Activated T-cell treated with anti-CD3 and anti-CD28 coated beads for 1 hour (primary cell): ENCODE data around the gene TRIM7.
"Not testable (repeated sequence)": the region's sequence is repeated elsewhere in the genome, so short reads cannot be mapped to it uniquely, and the experiment has no call there.

Experiments used
- DNase-seq: peaks from one replicate; pipeline ENCODE4 v3.0.0-alpha.2; 2020; ENCODE audit warnings: low read depth

The TRIM7 gene

DNA sequence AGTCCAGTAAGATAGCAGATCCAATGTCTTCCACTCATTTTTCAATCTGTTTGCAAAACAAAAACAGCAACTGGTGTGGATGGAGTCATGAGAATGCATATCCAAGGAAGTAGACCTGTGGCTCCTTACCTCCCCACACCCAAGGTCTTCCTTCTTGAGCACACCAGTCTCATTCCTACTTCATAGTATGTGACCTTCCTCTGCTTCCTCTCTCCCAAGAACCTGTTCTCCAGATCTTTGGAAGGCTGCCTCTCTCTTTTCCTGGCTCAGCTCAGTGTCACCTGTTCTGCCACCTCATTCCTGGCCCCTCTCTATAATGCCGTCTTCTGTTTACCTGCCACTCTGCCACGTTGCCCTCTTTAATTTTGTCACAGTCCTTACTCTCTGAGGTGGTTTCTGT is 7.9 kb upstream of the TRIM7 start:
- DNase-seq = no peak

DNA sequence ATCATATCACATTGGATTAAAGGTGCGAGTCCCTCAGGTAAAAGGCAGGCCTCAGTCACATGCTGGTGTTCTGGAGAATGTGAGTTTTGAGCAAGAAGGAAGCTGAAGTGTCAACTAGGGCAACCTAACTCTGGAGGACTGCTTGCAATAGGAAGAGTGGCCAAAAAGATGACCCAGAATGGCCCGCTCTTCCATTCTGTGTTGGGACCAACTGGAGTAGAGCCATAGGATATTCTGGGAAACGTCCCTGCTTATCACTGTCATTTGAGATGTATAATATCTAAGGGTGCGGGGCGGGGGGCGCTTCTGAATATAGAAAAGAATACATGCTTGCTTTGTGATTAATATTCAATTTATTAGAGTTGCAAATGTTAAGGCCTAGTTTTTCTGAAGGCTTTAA is 7.1 kb upstream of the TRIM7 start:
- DNase-seq = no peak

DNA sequence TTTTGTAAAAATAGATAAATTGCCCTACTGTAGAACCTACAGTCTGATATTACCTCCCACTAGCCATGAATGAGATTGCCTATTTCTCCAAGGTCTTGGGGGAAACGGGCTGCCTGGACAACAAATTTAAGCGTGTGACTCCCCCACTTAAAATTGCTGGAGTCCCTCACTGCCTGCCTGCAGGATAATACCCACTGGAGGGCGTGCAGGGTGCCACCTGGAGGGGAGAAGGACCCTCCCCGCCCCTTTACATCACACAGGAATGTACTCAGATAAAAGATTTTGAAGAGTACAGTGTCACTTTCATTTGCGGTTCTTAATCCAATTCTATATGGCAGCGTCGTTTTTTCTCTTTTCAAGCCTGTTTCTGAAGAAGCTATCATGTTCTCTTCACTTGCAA is 6.2 kb upstream of the TRIM7 start:
- no peak for DNase-seq

DNA sequence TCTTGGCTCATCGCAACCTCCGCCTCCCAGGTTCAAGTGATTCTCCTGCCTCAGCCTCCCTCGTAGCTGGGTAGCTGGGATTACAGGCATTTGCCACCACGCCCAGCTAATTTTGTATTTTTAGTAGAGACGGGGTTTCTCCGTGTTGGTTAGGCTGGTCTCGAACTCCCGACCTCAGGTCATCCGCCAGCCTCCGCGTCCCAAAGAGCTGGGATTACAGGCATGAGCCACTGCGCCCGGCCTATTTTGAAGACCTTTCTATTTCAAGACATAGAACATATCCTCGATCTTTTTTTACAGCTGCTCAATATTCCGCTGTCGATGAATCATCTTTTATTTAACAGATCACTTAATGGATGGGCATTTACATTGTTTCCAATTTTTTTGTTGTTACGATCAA is 5.7 kb upstream of the TRIM7 start:
- not testable (repeated sequence) for DNase-seq

DNA sequence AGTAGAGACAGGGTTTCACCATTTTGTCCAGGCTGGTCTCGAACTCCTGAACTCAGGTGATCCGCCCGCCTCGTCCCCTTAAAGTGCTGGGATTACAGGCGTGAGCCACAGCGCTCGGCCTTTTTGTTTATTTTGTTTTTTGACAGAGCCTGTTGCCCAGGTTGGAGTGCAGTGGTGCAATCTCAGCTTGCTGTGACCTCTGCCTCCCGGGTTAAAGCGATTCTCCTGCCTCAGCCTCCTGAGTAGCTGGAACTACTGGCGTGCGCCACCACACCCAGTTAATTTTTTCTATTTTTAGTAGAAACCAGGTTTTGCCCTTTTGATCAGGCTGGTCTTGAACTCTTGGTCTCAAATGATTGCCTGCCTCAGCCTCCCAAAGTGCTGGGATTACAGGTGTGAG is 5.2 kb upstream of the TRIM7 start:
- not testable (repeated sequence) for DNase-seq

DNA sequence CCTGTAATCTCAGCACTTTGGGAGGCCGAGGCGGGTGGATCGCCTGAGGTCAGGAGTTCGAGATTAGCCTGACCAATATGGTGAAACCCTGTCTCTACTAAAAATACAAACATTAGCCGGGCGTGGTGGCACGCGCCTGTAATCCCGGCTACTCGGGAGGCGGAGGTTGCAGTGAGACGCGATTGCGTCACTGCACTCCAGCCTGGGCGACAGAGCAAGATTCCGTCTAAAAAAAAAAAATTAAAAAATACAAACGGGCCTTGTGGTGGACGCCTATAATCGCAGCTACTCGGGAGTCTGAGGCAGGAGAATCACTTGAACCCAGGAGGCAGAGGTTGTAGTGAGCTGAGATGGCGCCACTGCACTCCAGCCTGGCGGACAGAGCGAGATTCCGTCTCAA is 4.0 kb upstream of the TRIM7 start:
- not testable (repeated sequence) for DNase-seq

DNA sequence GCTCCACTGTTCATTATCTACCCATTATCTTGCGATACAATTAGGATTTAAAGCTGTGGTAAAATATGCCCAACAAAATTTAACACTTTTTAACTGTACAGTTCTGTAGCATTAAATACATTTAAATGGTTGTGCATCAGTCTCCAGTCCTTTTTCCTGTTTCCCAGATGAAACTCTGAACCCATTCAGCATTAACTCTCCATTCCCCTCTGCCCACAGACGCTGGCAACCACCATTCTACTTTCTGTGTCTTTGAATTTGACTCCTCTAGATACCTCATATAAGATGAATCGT is 2.9 kb upstream of the TRIM7 start:
- DNase-seq = no peak

DNA sequence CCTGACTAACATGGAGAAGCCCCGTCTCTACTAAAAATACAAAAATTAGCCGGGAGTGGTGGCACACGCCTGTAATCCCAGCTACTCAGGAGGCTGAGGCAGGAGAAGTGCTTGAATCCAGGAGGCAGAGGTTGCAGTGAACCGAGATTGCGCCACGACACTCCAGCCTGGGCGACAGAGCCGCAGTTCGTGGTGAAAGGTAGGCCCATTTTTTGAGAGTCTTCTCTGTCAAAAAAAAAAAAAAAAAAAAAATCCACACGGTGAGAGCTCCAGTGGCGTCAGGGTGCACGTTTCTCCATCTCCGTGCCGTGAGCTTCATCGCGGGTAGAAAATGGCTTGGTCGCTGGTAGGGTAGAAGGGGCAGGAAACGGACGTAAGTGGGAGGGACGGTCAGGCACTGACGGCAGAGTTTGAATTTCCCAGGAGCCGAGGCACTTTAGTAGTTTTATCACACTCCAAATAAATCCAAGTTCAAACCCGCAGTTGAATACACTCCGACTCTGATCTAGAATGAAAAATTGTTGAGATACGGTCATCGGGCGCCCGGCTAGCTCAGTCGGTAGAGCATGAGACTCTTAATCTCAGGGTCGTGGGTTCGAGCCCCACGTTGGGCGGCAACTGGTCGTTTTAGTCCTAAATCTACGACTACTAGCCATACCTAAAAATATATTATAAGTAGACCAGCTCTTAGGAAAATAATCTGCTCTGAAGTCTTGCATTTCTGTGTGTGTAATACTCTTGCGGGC is 2.4 kb upstream of the TRIM7 start:
- DNase-seq = peak; percentile 64

DNA sequence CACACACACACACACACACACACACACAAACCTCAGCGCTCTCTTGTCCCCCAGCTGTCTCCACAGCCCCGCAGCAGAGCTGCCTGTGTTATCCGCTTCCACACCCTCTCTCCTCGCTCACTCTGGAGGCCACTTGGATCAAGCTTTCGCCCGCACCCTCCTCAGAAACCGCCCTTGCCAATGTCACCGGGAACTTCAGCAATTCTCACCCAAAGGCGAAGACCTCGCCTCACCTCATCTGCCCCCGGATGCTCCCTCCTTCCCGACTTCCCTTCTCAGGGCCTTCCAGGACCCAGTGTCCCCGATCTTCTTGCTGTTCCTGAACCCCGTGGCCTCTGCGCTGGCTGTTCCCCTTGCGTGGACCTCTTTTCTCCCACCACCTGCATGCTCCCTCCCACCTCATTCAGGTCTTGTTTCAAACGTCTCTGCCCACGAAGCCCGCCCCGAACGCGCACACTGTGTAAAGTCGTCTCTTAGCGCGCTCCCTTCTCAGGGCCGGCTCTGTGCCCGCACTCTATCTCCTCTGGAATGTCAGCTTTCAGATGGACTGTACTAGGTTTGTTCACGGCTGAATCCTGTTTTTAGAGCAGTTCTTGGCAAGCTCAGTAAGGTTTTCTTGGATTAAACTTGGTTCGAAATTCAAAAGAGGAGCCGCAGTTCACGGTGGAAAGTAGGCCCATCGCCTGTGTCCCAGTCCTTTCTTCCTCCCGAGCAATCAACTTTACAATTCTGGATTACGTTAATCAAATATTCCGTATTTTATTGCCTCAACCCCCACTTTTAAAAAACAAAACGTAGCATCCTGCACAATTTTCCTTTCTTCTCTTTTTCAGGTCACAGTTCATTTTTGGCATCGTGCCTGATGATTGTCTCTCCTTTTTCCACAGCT is 1.0 kb upstream of the TRIM7 start:
- no peak for DNase-seq

DNA sequence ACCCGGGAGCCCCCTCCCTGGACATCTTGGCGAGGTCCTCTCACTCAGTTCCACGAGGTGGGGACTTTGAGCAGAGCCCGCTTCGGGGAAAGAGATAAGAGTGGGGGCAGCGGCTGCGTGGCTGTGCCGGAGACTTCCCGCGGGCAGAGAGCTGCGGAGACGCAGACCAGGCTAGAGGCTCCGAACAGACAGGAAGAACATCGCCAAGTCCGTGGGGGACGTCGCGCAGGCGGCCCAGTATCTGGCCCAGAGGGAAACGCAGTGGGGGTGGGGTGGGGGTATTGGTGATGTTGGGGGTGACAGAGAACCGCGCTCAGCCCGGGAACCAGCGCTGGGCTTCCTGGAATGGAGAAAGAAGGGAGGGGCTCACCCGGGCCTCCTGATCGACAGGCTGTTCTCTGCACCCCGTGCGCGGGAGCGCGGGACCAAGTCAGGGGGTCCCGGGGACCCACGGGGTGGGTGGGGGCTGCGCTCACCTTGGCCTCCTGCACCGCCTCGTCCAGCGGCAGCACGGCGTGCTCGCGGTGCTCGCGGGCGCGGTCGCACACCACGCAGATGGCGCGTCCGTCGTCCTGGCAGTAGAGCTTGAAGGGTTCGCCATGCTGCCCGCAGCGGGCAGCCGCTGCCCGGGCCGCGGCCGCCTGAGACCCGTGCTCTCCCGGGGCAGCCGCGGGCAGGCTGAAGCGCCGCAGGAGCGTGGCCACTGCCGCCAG is 727 bp downstream of the TRIM7 start:
- no peak for DNase-seq

DNA sequence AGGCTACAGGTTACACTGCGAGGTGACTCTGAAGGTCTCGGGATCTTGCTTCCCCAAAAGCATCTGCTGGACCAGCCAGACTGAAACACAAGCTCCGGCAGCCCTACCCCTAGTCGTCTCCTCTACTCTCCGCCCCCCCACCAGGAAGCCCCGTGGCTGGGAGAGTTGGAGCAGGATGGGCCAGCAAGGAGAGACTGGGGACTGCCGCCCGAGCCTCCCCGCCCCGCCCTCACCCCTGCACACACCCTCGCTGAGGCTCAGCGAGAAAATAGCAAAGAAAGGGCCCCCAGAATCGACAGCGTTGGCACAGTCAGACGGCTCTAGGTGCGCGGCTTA is 1.3 kb downstream of the TRIM7 start:
- no peak for DNase-seq

DNA sequence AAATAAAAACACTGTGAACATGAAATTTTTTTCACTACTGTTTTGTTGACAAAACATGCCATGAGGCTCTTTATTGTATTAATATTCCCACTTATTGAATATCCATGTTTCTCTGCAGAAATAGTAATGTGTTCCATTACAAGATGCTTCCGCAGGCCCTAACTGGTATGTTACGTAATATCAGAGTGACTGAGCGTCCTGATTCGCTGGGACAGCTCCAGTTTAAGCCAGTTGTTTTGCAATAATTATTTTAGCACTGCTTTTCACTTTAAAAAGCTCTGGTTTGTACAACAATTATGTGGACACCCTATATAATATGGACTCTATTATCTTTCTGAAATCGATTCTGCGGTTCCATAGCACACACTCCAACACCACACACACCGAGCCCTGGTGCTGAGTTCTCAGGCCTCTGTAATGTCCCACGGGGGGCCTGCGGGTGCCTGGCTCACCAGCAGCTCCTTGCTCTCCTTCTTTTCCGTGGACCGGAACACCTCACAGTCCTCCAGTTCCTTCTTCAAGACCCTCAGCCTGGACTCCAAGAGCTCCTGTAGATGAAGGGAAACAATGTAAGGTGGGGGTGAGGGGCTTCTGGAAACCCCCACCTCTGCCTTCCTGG is 1.8 kb downstream of the TRIM7 start:
- DNase-seq = no peak

DNA sequence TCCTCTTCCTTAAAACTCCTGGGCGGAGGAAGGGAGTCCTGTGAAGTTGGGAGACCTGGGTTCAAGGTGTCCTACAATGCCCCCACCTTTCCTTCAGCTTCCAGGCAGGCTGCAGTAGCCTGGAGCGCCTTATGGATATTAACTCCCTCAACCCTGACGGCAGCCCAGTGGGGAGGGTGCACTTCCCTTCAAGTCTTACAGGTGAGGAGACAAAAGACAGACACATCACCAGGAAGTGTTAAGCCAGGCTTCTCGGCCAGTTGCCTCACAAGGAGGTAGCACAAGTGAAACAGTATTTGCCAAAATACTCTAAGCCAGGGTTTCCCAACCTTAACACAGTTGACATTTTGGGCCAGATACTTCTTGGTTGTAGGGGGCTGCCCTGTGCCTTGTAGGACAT is 4.2 kb downstream of the TRIM7 start:
- DNase-seq = no peak

DNA sequence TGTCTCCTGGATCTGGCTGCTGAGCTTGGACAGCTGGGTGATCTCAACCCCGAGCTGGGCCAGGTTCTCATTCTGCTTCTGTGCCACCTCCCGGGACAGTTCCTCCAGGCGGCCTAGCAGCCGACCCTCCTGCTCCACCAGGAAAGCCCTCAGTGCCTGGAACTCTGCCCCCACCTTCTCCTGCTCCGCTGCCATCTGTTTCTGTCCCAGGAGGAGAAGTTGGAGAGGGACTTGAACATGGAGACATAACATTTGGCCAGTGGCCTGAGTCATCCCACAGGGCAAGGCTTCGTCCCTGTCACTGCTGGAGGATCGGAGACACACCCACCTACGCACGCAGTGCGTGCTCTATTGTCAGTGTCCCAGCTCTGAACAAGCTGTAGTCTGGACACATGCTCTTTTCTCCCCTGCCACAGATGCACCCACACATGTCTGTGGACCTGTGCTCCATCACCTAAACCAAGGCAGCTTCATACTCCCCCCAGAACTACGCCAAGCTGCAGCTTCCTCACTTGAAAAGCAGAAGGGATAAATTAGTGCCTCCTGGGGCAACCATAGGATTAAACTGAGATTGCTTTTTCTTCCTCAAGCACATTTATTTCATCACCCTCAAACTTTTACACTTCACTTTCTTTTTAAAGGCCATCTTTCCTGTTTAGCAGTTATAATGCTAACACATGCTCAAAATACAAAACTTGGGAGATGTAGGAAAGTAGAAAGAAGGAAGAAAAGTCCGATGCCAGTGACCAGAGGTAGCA is 4.9 kb downstream of the TRIM7 start:
- no peak for DNase-seq

DNA sequence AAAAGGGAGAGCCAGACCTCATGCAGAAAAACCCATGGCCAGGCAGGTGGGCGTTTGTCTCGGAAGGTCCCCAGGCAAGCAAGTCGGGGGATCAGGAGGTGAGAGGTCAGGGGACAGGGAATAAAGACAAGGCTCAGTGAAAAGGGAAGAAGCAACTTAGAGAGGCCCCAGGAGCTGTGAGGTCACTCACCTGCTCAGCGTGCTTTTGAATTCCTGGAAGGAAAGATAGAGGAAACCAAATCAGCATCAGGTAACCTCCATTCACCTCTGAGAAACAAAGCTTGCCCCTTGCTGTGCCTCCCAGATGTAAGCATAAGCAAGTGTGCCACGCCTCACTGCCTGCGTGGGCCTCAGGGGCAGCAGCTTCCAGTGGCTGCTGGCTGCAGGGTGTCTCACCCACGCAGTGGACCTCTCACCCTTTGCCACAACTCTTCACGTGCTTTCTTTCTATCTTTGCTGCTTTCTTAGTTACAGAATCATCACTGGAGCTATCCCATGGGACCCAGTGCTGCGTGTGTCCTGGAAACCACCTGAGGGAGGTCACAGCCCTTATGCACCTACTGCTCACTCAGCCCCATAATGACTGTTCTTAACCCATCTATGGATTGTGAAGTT is 6.0 kb downstream of the TRIM7 start:
- DNase-seq = no peak

DNA sequence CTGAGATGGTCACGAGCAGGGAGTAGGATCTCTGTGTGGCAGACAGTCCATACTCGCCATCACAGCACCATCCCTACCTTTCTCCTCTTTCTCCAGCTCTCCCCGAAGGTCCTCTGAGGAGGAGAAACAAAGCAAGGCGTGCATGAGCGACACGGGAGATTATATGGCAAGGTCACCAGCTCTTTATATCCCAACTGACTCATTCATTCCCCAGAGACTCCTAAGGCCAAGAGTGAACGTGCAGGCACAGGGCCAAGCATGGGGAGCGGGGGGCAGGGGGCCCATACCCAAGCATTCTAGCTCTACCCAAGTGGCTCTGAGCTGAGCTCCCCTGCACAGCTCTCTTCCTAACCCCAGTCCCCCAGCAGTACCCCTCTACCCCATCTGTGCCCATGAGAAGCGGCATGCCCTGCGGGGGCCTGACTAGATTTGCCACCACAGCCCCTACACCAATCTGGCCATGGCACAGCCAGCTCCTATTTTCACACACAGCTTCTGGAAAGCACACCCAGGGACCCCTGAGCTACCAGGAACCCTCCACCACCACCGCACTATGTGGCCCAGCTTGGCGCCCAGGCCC is 6.8 kb downstream of the TRIM7 start:
- no peak for DNase-seq

DNA sequence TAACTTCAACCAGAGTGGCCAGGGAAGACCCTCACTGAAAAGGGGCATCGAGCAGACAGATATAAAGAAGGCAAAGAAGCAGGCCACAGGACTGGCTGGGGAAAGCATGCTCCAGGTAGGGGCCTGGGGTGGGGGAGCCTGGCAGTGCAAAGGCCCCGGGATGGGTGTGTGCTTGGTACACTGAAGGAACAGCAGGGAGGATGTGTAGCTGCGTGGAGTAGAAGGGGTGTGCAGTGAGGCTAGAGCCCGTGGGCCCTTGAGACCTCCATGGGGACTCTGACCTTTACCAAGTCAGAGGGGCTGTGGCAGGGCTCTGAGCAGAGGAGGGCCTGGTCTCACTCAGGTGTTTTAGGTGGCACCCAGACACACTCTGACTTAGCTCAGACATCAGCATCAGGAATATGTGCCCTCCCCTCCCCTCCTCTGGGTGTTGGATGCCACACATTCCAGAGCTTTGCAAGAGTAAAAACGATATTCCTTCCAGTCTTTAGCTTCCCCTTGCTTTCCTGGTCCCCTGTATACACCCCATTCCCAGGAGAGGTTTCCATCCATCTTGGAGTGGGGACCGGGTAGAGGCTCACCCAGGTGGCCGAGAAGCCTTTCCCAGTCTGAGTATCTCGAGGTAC is 7.6 kb downstream of the TRIM7 start:
- DNase-seq = no peak

DNA sequence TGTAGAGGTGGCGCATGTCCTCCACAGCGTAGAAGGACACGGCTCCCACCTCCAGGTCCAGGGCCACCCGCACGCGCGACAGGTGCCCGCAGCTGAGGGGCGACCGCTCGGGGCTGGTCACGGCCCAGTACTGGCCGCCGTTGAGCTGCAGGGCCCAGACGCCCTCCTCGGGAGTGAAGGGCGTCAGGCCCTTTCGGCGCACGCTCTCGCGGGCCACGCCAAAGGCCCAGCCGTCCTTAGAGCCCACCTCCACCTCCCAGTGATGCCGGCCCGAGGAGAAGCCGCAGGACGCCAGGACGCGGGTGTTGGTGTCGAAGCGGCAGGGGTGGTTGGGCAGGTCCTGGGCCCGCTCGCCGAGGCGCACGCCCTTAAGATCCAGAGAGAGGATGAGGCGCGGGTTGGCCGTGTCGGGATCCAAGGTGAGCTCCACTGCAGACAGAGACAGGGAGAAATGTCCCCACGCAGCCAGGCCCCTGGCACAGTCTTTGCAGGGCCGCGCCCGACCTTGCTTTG is 9.7 kb downstream of the TRIM7 start:
- no peak for DNase-seq

DNA sequence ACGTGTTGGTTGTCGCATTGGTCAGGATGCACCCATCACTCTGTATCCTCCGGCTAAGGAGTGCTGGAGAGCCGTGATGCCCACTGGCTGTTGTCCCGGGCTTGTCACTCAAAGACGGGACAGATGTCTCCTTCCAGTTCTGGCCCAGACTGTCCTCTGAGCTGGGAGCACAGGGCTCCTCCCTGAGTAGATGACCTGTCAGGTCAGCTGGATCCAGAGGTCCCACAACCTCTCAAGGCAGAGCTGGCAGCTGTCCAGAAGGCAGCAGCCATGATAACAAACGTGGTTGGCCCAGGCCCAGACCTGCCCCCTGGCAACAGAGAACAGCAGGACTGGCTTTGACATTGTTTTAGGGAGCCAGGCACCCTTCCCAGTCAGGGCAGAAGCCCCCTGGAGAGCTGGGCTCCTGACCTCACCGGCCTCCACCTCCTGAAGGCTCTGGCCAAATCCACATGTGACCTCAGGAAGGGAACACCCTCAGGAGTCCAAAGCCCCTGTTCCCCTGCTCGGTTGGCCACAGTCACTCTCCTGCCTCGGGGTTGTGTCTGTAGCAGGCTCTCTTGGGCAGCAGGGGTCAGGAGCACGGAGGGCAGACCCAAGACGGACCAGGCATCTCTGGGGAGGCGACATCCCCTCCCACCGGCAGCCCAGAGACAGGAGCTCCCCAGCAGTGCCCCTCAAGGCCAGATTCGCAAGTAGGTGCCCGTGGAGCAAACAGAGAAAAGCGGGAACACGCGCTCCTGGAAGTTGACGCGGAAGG is 10.3 kb downstream of the TRIM7 start:
- no peak for DNase-seq

DNA sequence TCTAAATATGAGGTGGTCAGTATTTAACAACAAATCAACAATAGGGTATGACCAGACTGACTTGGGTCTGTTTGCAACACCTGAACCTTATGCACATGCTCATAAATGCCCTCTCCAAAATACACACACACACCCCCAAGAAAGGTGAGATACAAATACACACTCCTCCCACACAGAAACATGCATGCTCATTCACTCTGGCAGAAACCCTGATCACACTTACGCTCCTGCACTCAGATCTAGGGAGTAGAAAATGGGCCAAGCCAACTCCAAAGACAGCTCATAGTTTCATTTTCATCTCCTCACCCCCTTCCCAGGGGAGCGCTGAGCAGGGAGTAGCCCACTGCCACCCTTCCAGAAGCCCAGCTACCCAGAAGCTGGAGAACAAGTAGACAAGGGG is 11.3 kb downstream of the TRIM7 start:
- no peak for DNase-seq
